ENCODE data around the gene CASP2.

- TF ChIP-seq CTCF (IDR thresholded peaks at IDR 0.05) (no peak), POLR2A (IDR thresholded peaks at IDR 0.05) (no peak)
These were observed 39.8 kb downstream of the CASP2 start for GRCh38 chr7:143327903-143328302.

All from heart left ventricle (tissue), 13 donors.